Activated T-helper 2 cell treated with anti-CD3 and anti-CD28 coated beads, Interferon-gamma antibody, Interleukin-2, Interleukin-4, amounts not matched to agents 10 μg/mL and 5 μg/mL and 100 μg/mL, durations not matched to agents 14 hours and 24 hours and 36 hours (primary cell): Measurements from ENCODE around the gene UNC5CL. TPM values are rescaled to one million over a fixed set of nuclear protein-coding genes. Genes with fewer than 3 reads are reported as not detected.
A peak's percentile ranks its signal among the peaks of the same experiment; 100 is the strongest.

ENCODE experiments used
- DNase-seq: peaks from one replicate; pipeline ENCODE4 v3.0.0; 2021; ENCODE audit warnings: low spot score
- H3K27ac Mint-ChIP-seq: one replicate; pipeline ENCODE4 v1.8.0; 2021; ENCODE audit warnings: mixed read lengths
- H3K27me3 Mint-ChIP-seq: one replicate; pipeline ENCODE4 v1.8.0; 2021; ENCODE audit warnings: low read depth, mixed read lengths
- H3K36me3 Mint-ChIP-seq: one replicate; pipeline ENCODE4 v1.8.0; 2021; ENCODE audit warnings: low read depth, mixed read lengths
- H3K4me1 Mint-ChIP-seq: one replicate; pipeline ENCODE4 v1.8.0; 2021; ENCODE audit warnings: low read depth, mixed read lengths
- H3K4me3 Mint-ChIP-seq: one replicate; pipeline ENCODE4 v1.8.0; 2021; ENCODE audit warnings: low read depth, mild to moderate bottlenecking, moderate library complexity, mixed read lengths
- H3K9me3 Mint-ChIP-seq: one replicate; pipeline ENCODE4 v1.8.0; 2021; ENCODE audit warnings: mixed read lengths
- intact Hi-C: fragments of 100-400 bp; cut with micrococcal nuclease; formaldehyde crosslinking; loops from one replicate; pipeline ENCODE4 v1.15.1; 2023
- total RNA-seq: library from RNA; stranded (reverse); gene quantifications from 2 replicates; pipeline ENCODE4 v1.2.3, GENCODE V29; 2022

The UNC5CL gene
- total RNA-seq, 1 donor from 2014 or later, result 1.6 TPM

DNA sequence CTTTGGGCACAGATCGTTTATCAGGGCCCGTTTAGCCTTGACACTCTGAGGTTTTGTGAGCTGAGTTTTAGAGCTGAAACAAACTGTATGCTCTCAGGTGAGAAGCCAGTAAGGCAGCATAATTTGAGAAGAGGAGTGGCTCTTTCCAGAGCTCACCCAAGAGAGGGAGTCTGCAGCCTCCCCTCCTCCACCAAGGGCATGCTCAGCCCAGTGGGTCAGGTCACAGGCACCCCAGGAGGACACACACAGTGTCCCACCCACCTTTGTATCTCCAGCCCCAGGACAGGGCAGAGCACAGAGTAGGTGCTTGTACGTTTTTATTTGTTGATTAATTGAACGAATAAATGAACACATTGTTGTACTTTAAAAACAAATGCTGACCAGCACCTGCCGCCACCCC, 6.6 kb upstream of the UNC5CL start:
- intact Hi-C loops, result no loop called here
- no peak for DNase-seq
- Mint-ChIP-seq H3K9me3 (no peaks in the 10 kb centered on the region), H3K4me1 (peaks cover 3% of the 10 kb centered on the region), H3K4me3 (no peak overlapping the region), H3K27me3 (no peaks in the 10 kb centered on the region), H3K27ac (no peak overlapping the region), H3K36me3 (no peaks in the 10 kb centered on the region)

DNA sequence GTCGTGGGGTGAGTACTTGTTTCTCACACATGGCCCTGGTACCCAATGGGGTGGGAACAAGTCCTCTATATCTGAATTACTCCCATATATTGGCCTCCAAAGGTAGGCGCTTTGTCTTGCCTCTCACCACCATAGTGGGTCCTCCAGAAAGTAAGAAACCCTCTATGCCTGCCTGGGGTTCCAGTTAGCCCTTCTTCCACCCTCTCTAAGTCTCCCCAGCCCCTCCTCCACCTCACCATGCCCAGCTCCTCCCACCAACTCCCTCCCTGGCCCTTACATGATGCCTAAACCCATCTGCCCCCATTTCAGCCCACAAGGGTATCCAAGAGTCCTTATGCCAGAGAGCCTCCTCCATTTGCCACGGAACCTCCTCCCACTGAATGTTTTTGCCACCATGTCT, 4.1 kb upstream of the UNC5CL start:
- H3K27me3 Mint-ChIP-seq, result no peaks in the 10 kb centered on the region
- no peak overlapping the region for H3K27ac Mint-ChIP-seq
- DNase-seq, result no peak
- peaks cover 11% of the 10 kb centered on the region for H3K4me1 Mint-ChIP-seq
- intact Hi-C loops, result no loop called here
- H3K4me3 Mint-ChIP-seq, result no peak overlapping the region
- no peaks in the 10 kb centered on the region for H3K36me3 Mint-ChIP-seq
- H3K9me3 Mint-ChIP-seq, result no peaks in the 10 kb centered on the region

DNA sequence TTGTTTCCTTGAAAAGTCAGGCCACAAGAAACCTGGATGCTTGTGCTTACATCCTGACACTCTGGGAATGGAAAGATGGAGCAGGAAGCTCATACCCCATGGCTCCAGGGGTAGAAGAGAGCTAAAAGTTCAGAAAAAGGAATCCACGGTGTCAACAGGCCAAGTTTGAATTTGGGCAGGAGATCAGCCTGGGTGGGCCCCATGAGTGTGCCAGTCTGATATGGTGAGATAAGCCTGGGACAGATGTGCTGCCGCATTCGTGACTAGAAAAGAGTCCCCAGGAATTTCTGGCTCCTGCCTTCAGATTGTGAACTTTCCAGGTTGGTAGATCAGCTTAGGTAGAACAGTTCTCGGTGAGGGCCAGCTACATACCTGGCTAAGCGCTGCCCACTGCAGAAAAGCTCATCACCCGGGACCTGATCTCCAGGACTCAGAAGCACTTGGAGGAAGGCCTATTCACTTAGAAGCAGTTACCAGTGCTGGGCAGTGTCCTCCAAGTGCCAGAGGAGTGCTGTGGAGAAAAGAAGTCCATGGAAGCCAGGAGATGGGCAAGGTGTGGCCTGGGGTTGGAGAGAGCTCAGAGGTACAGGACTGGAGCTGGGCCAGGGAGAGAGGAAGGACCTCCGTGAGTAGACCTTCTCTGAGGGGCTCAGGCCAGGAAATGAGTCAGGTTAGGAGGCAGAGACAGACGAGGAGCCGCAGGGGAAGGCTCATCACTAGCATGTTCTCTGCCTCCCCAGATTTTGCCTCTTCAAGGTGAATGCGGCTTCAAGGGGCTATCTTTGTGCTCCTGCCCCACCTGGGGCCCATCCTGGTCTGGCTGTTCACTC, 3.4 kb upstream of the UNC5CL start, which contains the start of gene TSPO2:
Gene TSPO2 (plus strand): TSS at position 242 of the 830 bp plus-strand sequence. CDS start 519 bp downstream, at position 761.
- Mint-ChIP-seq H3K9me3 (no peaks in the 10 kb centered on the region), H3K36me3 (no peaks in the 10 kb centered on the region), H3K27ac (no peak within 1 kb of the TSS), H3K27me3 (no peaks in the 10 kb centered on the region), H3K4me3 (no peak within 1 kb of the TSS), H3K4me1 (peaks cover 11% of the 10 kb centered on the region)
- no peak for DNase-seq
- intact Hi-C loops, result no loop called here

DNA sequence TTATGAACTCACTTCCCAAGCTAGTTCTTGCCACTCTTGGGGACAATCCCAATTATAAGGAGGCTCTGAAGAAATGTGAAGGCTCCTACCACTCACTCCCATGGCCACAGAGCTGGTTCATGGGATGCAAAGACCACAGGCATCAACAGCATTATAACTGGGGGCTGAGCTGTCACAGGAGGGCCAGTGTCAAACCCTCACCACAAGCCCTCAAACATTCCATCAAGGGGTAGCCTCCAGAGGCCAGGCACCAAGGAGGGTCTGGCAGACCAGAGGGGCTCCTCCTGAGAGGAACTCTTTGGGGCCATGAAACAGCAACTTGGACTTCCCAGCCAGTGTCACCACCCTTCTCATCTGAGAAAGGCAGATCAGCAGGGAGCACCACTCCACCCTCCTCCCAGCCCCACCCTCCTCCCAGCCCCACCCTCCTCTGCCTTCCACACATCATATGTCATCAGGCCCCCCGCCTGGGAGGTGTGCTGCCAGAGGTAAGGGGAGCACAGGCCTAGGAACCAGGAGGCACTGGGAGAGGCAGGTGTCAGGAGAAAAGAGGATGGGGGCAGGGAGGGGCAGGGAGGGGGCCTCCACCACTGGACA, 2.0 kb upstream of the UNC5CL start:
- no peak for DNase-seq
- intact Hi-C loops, result no loop called here
- Mint-ChIP-seq H3K27ac (no peak overlapping the region), H3K4me1 (peaks cover 11% of the 10 kb centered on the region), H3K36me3 (no peaks in the 10 kb centered on the region), H3K9me3 (no peaks in the 10 kb centered on the region), H3K4me3 (no peak overlapping the region), H3K27me3 (no peaks in the 10 kb centered on the region)

DNA sequence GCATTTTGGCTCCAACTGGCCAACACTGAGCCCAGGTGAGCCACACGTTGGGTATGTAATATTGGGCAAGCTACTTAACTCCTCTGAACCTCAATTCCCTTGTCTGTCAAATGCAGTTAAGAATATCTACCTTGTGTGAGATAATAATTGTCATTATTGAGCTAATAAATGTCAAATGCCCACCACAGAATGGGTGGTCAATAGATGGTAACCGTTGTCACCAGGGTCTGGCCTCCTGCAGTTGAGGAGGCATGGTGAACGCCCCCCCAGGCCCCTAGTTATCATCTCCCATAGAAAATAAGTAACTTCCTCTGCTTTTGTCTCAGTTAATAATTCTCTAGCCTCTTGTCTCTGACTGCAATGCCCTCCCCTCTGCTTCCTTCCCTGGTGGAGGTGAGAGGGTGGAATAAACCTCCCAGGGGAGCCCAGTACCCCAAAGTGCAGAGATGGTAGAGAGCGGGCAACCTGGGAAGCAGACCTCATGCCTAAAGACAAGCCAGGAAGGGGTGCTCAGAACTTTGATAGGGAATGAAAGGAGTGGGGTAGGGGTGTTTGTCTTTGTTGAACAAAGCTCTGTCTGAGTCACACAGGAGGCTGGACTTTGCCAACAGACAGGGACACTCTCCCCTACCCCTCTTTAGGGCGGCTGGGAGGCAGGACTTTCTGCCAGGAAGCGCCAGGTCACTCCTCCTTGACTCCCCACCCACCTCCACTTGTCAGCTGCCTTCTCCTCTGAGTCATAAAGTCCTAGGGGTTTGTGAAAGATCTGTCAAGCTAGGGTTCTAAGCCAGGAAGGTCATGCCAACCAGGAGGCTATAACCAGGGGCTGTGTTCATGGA, 1.3 kb upstream of the UNC5CL start:
- peaks cover 11% of the 10 kb centered on the region for H3K4me1 Mint-ChIP-seq
- DNase-seq, result no peak
- H3K9me3 Mint-ChIP-seq, result no peaks in the 10 kb centered on the region
- peak overlapping the region; percentile 50 for H3K27ac Mint-ChIP-seq
- H3K36me3 Mint-ChIP-seq, result no peaks in the 10 kb centered on the region
- no peaks in the 10 kb centered on the region for H3K27me3 Mint-ChIP-seq
- no peak overlapping the region for H3K4me3 Mint-ChIP-seq
- intact Hi-C loops, result no loop called here

DNA sequence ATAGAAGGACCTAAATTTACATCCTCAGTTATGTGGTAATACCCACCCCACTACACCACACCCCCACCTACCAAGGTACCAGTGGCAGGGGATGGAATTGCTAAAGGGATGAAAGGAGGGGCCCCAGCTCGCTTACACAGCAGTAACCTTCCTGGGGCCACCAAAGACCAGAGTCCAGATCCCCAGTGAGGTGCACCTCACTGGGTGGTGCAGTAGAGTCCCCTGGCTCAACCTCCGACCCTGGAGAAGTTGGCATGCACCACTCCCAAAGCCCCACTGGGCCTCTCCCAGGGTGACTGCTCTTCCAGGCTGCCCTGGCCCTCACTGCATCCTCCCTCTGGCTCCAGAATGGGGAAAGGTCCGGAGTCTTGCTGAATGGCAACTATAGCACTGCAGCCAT, 816 bp downstream of the UNC5CL start:
- no peaks in the 10 kb centered on the region for H3K36me3 Mint-ChIP-seq

DNA sequence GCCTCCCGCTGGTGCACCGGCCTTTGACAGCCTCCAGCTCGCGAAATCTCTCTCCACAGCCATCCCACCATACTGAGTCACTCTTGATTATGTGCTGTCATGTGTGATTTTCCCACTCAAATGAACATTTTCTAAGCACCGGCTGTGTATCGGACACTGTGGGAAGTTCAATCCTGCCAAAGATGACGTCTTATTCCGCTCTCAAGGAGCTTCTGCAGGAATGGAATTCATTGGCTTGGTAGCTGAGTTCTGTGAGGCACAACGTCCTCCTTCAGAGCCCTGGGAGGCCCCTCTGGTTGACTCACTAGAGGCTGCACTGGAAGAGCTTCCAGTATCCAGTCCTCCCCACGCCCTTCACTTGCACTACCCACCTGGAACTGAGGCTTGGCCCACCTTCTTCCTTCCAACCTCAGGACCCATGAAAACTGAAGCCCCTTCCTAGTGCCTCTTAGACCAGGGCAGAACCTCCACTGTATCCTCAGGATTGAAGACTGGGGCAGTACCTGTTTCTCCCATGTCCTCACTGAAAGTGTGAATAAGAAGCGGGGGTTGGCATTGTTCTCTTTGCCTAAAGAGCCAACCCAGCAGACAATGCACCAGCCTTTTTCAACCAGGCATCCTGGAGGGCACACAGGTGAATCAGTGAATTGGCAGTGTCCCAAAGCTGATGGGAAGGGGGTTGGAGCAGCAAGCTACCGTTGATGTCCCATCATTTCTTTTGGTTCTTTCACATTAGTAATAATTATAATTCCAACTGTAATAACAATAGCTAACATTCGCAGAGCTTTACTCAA, 1.7 kb downstream of the UNC5CL start:
- no peaks in the 10 kb centered on the region for H3K36me3 Mint-ChIP-seq
- intact Hi-C loops, result no loop called here
- DNase-seq, result no peak
- H3K4me3 Mint-ChIP-seq, result no peak overlapping the region
- H3K9me3 Mint-ChIP-seq, result no peaks in the 10 kb centered on the region
- peaks cover 11% of the 10 kb centered on the region for H3K4me1 Mint-ChIP-seq
- H3K27ac Mint-ChIP-seq, result no peak overlapping the region
- no peaks in the 10 kb centered on the region for H3K27me3 Mint-ChIP-seq

More for the DNA sequence above, 816 bp downstream of the UNC5CL start:
- no peaks in the 10 kb centered on the region for H3K9me3 Mint-ChIP-seq
- no peak overlapping the region for H3K27ac Mint-ChIP-seq
- H3K4me1 Mint-ChIP-seq, result peaks cover 11% of the 10 kb centered on the region
- DNase-seq, result no peak
- intact Hi-C loops, result no loop called here
- no peaks in the 10 kb centered on the region for H3K27me3 Mint-ChIP-seq
- no peak overlapping the region for H3K4me3 Mint-ChIP-seq

DNA sequence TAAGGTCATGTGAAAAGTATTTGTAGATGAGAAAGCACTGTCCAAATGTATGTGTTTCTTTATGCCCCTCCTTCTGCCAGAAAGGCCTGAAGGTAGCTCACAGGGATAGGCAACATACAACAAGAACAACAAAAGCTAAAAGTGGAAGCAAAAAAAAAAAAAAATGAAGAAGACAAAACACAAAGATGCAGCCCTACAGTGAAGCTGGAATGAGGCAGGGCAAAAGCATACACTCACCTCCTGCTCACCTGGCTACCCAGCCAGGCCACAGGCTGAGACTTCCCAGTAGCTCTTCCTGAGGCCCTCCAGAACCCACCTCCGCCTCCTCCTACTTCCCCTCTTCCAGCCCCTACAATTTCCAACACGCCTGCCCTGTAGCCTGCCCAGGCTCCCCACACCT, 2.4 kb downstream of the UNC5CL start:
- no peak overlapping the region for H3K4me3 Mint-ChIP-seq
- H3K36me3 Mint-ChIP-seq, result no peaks in the 10 kb centered on the region
- H3K4me1 Mint-ChIP-seq, result peaks cover 11% of the 10 kb centered on the region
- H3K9me3 Mint-ChIP-seq, result no peaks in the 10 kb centered on the region
- intact Hi-C loops, result no loop called here
- H3K27me3 Mint-ChIP-seq, result no peaks in the 10 kb centered on the region
- no peak for DNase-seq
- H3K27ac Mint-ChIP-seq, result no peak overlapping the region

DNA sequence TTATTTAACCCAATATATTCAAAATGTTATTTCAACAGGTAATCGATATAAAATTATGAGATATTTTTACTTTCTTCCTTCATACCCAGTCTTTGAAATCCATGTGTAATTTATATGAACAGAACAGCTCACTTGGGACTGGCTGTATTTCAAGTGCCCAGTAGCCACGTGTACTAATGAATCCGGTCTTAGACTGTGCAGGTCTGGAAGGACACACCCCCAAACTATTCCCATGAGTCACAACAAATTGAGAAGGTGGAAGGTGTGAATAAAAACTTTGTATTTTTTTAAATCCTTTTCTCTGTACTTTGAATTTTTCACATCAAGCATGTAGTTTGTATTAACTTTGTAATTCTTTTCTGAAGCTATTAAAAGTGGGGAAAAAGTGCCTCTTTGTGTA, 2.8 kb downstream of the UNC5CL start:
- peaks cover 11% of the 10 kb centered on the region for H3K4me1 Mint-ChIP-seq
- intact Hi-C loops, result no loop called here
- no peak overlapping the region for H3K27ac Mint-ChIP-seq
- no peaks in the 10 kb centered on the region for H3K9me3 Mint-ChIP-seq
- no peak overlapping the region for H3K4me3 Mint-ChIP-seq
- no peaks in the 10 kb centered on the region for H3K27me3 Mint-ChIP-seq
- H3K36me3 Mint-ChIP-seq, result no peaks in the 10 kb centered on the region
- DNase-seq, result no peak

DNA sequence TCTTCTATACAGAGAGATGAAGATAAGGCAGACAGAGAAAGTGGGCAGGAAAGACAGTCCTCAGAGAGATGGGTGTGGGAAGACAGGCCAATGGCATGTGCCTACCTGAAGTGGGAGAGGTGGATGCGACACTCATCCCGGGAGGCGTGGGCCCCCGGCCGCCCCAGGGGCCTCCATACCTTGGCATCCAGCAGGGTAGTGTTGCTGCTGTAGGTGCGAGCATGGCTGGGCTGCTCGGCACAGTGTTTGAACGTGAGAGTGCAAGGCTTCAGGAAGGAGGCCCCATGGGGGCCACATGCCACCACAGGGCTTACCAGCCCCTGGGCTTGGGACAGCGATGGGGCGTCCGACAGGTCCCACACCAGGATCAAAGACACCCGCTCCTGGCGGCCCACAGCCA, 5.2 kb downstream of the UNC5CL start:
- Mint-ChIP-seq H3K4me1 (peaks cover 6% of the 10 kb centered on the region), H3K27me3 (no peaks in the 10 kb centered on the region), H3K9me3 (no peaks in the 10 kb centered on the region), H3K27ac (no peak overlapping the region), H3K4me3 (no peak overlapping the region), H3K36me3 (no peaks in the 10 kb centered on the region)
- DNase-seq, result no peak
- intact Hi-C loops, result no loop called here

DNA sequence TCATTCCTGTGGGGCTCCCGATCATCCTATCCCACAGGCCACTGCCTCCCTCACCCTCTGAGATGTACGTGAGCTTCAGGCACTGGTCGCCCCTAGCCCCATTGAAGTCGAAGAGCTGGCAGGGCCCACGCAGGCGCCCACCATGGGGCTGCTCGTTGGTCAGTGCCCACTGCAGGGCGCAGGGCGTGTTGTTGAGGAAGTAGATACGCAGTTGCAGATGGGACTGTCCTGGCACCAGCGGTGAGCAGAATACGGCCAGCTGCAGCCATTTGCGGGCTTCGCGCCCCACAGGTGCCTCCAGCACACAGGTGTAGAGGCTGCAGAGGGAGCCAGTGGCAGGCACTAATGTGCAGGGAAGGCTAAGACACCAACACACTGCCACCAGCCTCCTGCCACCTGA, 6.2 kb downstream of the UNC5CL start:
- DNase-seq, result no peak
- Mint-ChIP-seq H3K4me3 (no peak overlapping the region), H3K36me3 (no peaks in the 10 kb centered on the region), H3K4me1 (peaks cover 10% of the 10 kb centered on the region), H3K27ac (no peak overlapping the region), H3K27me3 (no peaks in the 10 kb centered on the region), H3K9me3 (no peaks in the 10 kb centered on the region)
- intact Hi-C loops, result no loop called here
